SK-N-SH (cell line): ENCODE data around the gene CHST13. TPM values are rescaled to one million over a fixed set of nuclear protein-coding genes. Genes with fewer than 3 reads are reported as not detected.

ENCODE experiments used
- CTCF ChIA-PET: fragments of 300-600, 350-600 bp; formaldehyde crosslinking; extraction: SDS; loops from one replicate; lab custom pipeline; 2021; lab: Yijun Ruan, JAX
- POLR2A ChIA-PET: fragments of 350-600 bp; sonication (Branson Sonifier 250); formaldehyde crosslinking; extraction: SDS; loops from one replicate; lab custom pipeline; 2020; ENCODE audit warnings: antibody characterized with exemption, inconsistent platforms; lab: Yijun Ruan, JAX
- DNase-seq: peaks from one replicate; pipeline ENCODE4 v3.0.0; 2012
- H2AFZ ChIP-seq: fragments of 200-600 bp; sonication (generic); 2 replicates; pipeline ENCODE4 v1.8.1; 2016; ENCODE audit warnings: antibody characterized with exemption, mild to moderate bottlenecking, low read depth
- H3F3A ChIP-seq: fragments of 200-600 bp; sonication (generic); replicated peaks from 2 replicates; pipeline ENCODE3; 2016; ENCODE audit warnings: antibody characterized with exemption, mild to moderate bottlenecking; ENCODE audit not compliant: insufficient read depth
- H3K27ac ChIP-seq, 2 experiments: fragments of 200-500 bp in 1 of 2; fragments of 200-600 bp in 1 of 2; sonication (Bioruptor generic) in 1 of 2; sonication (generic), shearing (Covaris generic) in 1 of 2; 2 replicates each; pipeline versions ENCODE4 v1.5.1 to v1.6.1; 2014 to 2016; ENCODE audit warnings: low read depth in 2 of 2, inconsistent platforms in 1 of 2, low read length in 1 of 2, mild to moderate bottlenecking in 1 of 2, mixed read lengths in 1 of 2
- H3K27me3 ChIP-seq: fragments of 200-600 bp; sonication (generic), shearing (Covaris generic); 2 replicates; pipeline ENCODE4 v1.6.1; 2016; ENCODE audit warnings: mixed run types; ENCODE audit not compliant: insufficient read depth
- H3K36me3 ChIP-seq, 2 experiments: fragments of 200-500 bp in 1 of 2; fragments of 200-600 bp in 1 of 2; sonication (Bioruptor generic) in 1 of 2; sonication (generic) in 1 of 2; replicated peaks in 1 of 2; 2 replicates each; pipeline versions ENCODE3 to v1.5.1; 2014 to 2016; ENCODE audit warnings: low read length in 1 of 2, mild to moderate bottlenecking in 1 of 2; ENCODE audit not compliant: insufficient read depth in 2 of 2, control insufficient read depth in 1 of 2
- H3K4me1 ChIP-seq, 2 experiments: fragments of 200-500 bp in 1 of 2; fragments of 200-600 bp in 1 of 2; sonication (Bioruptor generic) in 1 of 2; sonication (generic), shearing (Covaris generic) in 1 of 2; 2 replicates each; pipeline versions ENCODE4 v1.5.1 to v1.6.1; 2014 to 2016; ENCODE audit warnings: low read depth in 1 of 2, low read length in 1 of 2, mixed run types in 1 of 2; ENCODE audit not compliant: insufficient read depth in 2 of 2, control insufficient read depth in 1 of 2
- H3K4me2 ChIP-seq: fragments of 200-600 bp; sonication (generic), shearing (Covaris generic); 2 replicates; pipeline ENCODE4 v1.6.1; 2017; ENCODE audit warnings: mixed run types
- H3K4me3 ChIP-seq, 2 experiments: fragments of 200-500 bp in 1 of 2; fragments of 200-600 bp in 1 of 2; sonication (Bioruptor generic) in 1 of 2; sonication (generic), shearing (Covaris generic) in 1 of 2; 2 replicates each; pipeline versions ENCODE4 v1.5.1 to v1.8.1; 2014 to 2016; ENCODE audit warnings: low read depth in 2 of 2, inconsistent platforms in 1 of 2, low read length in 1 of 2, mild to moderate bottlenecking in 1 of 2, mixed read lengths in 1 of 2, moderate library complexity in 1 of 2
- H3K79me2 ChIP-seq: fragments of 200-600 bp; sonication (generic); 2 replicates; pipeline ENCODE4 v1.8.1; 2017; ENCODE audit warnings: mild to moderate bottlenecking; ENCODE audit not compliant: insufficient read depth
- H3K9ac ChIP-seq: fragments of 200-600 bp; sonication (generic); 2 replicates; pipeline ENCODE4 v1.6.1; 2017; ENCODE audit warnings: mixed run types
- H3K9me2 ChIP-seq: fragments of 200-600 bp; sonication (generic); 2 replicates; pipeline ENCODE4 v1.6.1; 2017; ENCODE audit warnings: mixed run types
- H3K9me3 ChIP-seq: fragments of 200-600 bp; sonication (generic); 2 replicates; pipeline ENCODE4 v1.6.1; 2017; ENCODE audit warnings: mixed run types, mild to moderate bottlenecking, moderate library complexity
- H4K20me1 ChIP-seq: fragments of 200-600 bp; sonication (generic); 2 replicates; pipeline ENCODE4 v1.6.1; 2017; ENCODE audit warnings: mild to moderate bottlenecking, mixed run types; ENCODE audit not compliant: insufficient read depth
- CHD2 ChIP-seq: fragments of 150-350 bp; IDR thresholded peaks from 2 replicates; pipeline ENCODE4 v1.6.1; 2018; ENCODE audit warnings: low read length; ENCODE audit not compliant: partially characterized antibody
- EZH2phosphoT487 ChIP-seq: fragments of 200-600 bp; sonication (generic); IDR thresholded peaks from 2 replicates; pipeline ENCODE4 v1.6.1; 2017; ENCODE audit warnings: low read depth, mixed run types, mild to moderate bottlenecking, antibody characterized with exemption, moderate library complexity, borderline replicate concordance
- FOSL2 ChIP-seq: IDR thresholded peaks from 2 replicates; pipeline ENCODE4 v1.4.0; 2012; ENCODE audit warnings: low read depth, mild to moderate bottlenecking, moderate library complexity, borderline replicate concordance
- FOXJ3 ChIP-seq: sonication (generic); formaldehyde crosslinking; IDR thresholded peaks from 2 replicates; pipeline ENCODE4 v1.5.1; 2020; ENCODE audit warnings: mild to moderate bottlenecking, missing genetic modification reagents
- GATA2 ChIP-seq: sonication (generic); formaldehyde crosslinking; IDR thresholded peaks from 2 replicates; pipeline ENCODE4 v1.5.0; 2020; ENCODE audit warnings: mild to moderate bottlenecking, missing genetic modification reagents
- NFIC ChIP-seq: IDR thresholded peaks from 2 replicates; pipeline ENCODE4 v1.4.0; 2012; ENCODE audit warnings: borderline replicate concordance
- NRF1 ChIP-seq: IDR thresholded peaks from 2 replicates; pipeline ENCODE4 v1.6.1; 2012; ENCODE audit warnings: low read depth, mild to moderate bottlenecking, low read length
- SIN3A ChIP-seq: IDR thresholded peaks from 2 replicates; pipeline ENCODE4 v1.6.1; 2012; ENCODE audit warnings: low read depth, mild to moderate bottlenecking, low read length, moderate library complexity, borderline replicate concordance
- TCF12 ChIP-seq: IDR thresholded peaks from 2 replicates; pipeline ENCODE4 v1.4.0; 2012
- USF2 ChIP-seq: fragments of 150-350 bp; IDR thresholded peaks from 2 replicates; pipeline ENCODE4 v1.6.1; 2017; ENCODE audit warnings: antibody characterized with exemption, low read length, low read depth, borderline replicate concordance
- WGBS: methylation state at CpG from one replicate; pipeline ENCODE4 v1.1.6; 2017; ENCODE audit warnings: low lambda C conversion rate; 5-methylcytosine and 5-hydroxymethylcytosine counted together
- polyA plus RNA-seq, 3 experiments: library from polyadenylated mRNA; depleted of rRNA; stranded (reverse); fragments of >200 nt; gene quantifications; 2 replicates each; pipeline ENCODE4 v1.2.3, GENCODE V29; 2012
- TF ChIP-seq, protein P1 (sequence below): IDR thresholded peaks from 2 replicates; pipeline ENCODE4 v1.6.1; 2012; ENCODE audit warnings: mild to moderate bottlenecking, low read depth, low read length, moderate library complexity
- TF ChIP-seq, protein P2 (sequence below): IDR thresholded peaks from 2 replicates; pipeline ENCODE4 v1.4.0; 2012; ENCODE audit warnings: low read depth, borderline replicate concordance
- TF ChIP-seq, protein P3 (sequence below): IDR thresholded peaks from 2 replicates; pipeline ENCODE4 v1.4.0; 2012; ENCODE audit warnings: low read depth, borderline replicate concordance

CHST13 gene
- polyA plus RNA-seq, 1 of the 3 experiments (the other 2 are of a cell fraction), result 0.41 TPM

GRCh38 chr3:126580746-126581145, 56.8 kb downstream of the CHST13 start:
- no peaks in the 10 kb centered on the region for H3K27me3 ChIP-seq
- peaks cover 5% of the 10 kb centered on the region for H3F3A ChIP-seq
- no peaks in the 10 kb centered on the region for H3K79me2 ChIP-seq
- H3K9me3 ChIP-seq, result no peaks in the 10 kb centered on the region
- ChIA-PET CTCF (no interaction called here), POLR2A (no interaction called here)
- no peak overlapping the region for H2AFZ ChIP-seq
- H3K27ac ChIP-seq, result no peak overlapping the region
- no peak overlapping the region for H3K4me3 ChIP-seq
- H3K4me1 ChIP-seq, result no peaks in the 10 kb centered on the region
- no peak overlapping the region for H3K9ac ChIP-seq
- no peak overlapping the region for H3K4me2 ChIP-seq
- no peaks in the 10 kb centered on the region for H4K20me1 ChIP-seq
- TF ChIP-seq TCF12 (no peak), USF2 (no peak), NFIC (no peak), FOXJ3 (CRISPR knock-in tag) (no peak), SIN3A (no peak), EZH2phosphoT487 (no peak), GATA2 (CRISPR knock-in tag) (no peak), NRF1 (no peak), CHD2 (no peak), FOSL2 (no peak)
- TF ChIP-seq, protein P1, sequence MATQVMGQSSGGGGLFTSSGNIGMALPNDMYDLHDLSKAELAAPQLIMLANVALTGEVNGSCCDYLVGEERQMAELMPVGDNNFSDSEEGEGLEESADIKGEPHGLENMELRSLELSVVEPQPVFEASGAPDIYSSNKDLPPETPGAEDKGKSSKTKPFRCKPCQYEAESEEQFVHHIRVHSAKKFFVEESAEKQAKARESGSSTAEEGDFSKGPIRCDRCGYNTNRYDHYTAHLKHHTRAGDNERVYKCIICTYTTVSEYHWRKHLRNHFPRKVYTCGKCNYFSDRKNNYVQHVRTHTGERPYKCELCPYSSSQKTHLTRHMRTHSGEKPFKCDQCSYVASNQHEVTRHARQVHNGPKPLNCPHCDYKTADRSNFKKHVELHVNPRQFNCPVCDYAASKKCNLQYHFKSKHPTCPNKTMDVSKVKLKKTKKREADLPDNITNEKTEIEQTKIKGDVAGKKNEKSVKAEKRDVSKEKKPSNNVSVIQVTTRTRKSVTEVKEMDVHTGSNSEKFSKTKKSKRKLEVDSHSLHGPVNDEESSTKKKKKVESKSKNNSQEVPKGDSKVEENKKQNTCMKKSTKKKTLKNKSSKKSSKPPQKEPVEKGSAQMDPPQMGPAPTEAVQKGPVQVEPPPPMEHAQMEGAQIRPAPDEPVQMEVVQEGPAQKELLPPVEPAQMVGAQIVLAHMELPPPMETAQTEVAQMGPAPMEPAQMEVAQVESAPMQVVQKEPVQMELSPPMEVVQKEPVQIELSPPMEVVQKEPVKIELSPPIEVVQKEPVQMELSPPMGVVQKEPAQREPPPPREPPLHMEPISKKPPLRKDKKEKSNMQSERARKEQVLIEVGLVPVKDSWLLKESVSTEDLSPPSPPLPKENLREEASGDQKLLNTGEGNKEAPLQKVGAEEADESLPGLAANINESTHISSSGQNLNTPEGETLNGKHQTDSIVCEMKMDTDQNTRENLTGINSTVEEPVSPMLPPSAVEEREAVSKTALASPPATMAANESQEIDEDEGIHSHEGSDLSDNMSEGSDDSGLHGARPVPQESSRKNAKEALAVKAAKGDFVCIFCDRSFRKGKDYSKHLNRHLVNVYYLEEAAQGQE, result no peak
- TF ChIP-seq, protein P2, sequence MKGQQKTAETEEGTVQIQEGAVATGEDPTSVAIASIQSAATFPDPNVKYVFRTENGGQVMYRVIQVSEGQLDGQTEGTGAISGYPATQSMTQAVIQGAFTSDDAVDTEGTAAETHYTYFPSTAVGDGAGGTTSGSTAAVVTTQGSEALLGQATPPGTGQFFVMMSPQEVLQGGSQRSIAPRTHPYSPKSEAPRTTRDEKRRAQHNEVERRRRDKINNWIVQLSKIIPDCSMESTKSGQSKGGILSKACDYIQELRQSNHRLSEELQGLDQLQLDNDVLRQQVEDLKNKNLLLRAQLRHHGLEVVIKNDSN, result no peak
- TF ChIP-seq, protein P3, sequence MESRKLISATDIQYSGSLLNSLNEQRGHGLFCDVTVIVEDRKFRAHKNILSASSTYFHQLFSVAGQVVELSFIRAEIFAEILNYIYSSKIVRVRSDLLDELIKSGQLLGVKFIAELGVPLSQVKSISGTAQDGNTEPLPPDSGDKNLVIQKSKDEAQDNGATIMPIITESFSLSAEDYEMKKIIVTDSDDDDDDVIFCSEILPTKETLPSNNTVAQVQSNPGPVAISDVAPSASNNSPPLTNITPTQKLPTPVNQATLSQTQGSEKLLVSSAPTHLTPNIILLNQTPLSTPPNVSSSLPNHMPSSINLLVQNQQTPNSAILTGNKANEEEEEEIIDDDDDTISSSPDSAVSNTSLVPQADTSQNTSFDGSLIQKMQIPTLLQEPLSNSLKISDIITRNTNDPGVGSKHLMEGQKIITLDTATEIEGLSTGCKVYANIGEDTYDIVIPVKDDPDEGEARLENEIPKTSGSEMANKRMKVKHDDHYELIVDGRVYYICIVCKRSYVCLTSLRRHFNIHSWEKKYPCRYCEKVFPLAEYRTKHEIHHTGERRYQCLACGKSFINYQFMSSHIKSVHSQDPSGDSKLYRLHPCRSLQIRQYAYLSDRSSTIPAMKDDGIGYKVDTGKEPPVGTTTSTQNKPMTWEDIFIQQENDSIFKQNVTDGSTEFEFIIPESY, result no peak
- TF ChIP-seq, all 33 proteins: peak for 0
- 73% methylated on average over 5 of the region's 5 CpGs for WGBS
- no peak for DNase-seq
- H3K36me3 ChIP-seq, result no peaks in the 10 kb centered on the region
- H3K9me2 ChIP-seq, result no peaks in the 10 kb centered on the region
